ENCODE data around the gene MLLT10.
"Not testable (repeated sequence)": the region's sequence is repeated elsewhere in the genome, so short reads cannot be mapped to it uniquely, and the experiment has no call there.

MLLT10 gene

GRCh38 chr10:21588159-21588558, 54.1 kb downstream of the MLLT10 start:
- DNase-seq: not testable (repeated sequence)

DNA sequence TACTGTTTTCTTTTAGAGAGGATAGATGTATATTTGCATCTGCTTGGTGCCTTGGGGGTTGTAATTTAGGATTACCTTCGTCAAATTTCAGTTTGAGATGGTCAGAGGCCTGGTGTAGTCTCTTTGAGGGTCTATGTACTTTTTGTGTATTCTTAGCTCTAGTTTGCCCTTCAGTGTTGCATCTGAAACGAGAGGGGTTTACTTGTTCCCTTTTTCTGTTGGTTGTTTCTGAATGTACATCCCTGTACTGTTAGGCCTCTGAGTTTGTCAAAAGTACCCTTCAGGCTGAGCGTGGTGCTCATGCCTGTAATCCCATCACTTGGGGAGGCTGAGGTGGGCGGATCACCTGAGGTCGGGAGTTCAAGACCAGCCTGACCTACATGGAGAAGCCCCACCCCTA, 60.0 kb downstream of the MLLT10 start:
- no peak for DNase-seq

DNA sequence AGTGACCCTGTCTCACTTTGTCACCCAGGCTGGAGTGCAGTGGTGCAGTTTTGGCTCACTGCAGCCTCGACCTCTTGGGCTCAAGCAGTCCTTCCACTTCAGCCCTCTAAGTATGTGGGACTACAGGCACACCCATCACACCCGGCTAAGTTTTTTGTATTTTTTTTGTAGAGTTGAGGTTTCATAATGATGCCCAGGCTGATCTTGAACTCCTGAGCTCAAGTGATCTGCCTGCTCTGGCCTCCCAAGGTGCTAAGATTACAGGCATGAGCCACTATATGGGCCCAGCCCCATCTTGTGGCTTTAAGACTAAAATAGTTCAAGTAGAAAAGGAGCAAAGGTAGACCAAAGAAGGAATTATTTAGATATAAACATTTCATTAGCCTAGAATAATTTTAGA, 65.5 kb downstream of the MLLT10 start:
- no peak for DNase-seq

DNA sequence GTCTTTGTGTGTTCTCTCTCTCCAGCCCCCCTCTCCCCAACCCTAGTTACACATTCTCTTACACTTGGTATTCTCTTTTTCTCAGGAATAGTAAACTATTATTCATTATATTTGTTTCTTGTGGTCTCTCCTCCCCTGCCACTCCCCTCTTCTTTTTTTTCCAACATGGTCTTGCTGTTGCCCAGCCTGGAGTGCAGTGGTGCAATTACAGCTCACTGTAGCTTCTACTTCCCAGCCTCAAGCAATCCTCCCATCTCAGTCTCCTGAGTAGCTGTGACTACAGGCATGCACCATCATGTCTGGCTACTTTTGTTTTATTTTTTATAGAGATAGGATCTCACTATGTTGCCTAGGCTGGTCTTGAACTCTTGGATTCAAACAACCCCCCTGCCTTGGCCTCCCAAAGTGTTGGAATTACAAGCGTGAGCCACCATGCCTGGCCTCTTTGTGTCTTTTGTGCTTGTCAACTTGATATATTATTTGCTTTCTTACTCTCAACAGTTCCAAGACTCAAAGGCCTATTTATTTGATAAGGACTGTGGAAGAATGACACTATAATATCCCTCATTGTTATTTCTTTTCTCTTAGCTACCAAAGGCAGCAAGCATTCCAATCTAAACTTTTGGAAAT, 66.9 kb downstream of the MLLT10 start:
- no peak for DNase-seq

GRCh38 chr10:21602313-21602712, 68.3 kb downstream of the MLLT10 start:
- no peak for DNase-seq

DNA sequence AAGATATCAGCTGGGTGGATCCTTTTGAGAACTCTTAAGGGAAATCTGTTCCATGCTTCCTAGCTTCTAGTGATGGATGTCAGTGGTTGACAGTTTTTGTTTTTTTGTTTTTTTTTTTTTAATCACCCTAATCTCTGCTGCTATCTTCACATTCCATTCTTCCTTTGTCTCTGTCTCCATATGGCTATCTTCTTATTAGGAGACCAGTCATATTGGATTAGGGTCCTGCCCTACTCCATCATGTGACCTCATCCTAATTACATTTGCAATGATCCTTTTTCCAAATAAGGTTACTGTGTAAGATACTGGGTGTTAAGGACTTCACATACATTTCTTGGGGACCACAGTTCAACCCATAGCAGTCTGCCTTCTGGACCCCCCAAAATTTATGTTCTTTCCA, 69.7 kb downstream of the MLLT10 start:
- DNase-seq: no peak

DNA sequence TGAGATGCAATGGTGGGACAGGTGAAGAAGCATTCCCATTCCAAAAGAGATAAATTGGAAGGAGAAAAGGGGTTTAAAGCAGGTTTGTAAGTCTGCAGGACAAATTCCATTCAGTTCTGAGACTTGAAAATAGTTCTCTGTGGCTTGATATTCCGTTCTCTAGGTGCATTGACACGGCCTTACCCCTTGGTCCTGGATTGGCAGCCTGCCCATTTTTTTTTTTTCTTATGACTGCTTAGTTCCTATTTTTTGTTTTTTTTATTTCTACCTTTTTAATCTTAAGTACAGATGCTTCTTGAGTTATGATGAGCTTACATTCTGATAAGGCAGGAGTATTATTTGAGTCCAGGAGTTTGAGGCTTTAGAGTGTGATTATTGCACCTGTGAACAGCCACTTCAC, 70.6 kb downstream of the MLLT10 start:
- DNase-seq: no peak

DNA sequence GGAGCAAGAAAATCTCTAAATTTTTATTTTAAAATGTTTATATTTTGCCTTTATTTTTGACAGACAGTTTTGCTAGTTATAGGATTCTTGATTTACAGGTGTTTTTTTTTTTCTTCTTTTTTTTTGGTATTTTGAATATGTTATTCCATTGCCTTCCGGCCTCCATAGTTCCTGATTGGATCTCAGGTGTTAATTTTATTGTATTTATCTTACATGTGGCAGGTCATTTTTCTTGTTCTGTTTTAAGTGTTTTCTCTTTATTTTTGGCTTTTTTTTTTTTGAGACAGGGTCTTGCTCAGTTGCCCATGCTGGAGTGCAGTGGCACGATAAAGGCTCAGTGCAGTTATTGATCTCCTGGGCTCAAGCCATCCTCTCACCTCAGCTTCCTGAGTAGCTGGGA, 73.9 kb downstream of the MLLT10 start:
- no peak for DNase-seq

GRCh38 chr10:21614000-21614399, 80.0 kb downstream of the MLLT10 start:
- no peak for DNase-seq

GRCh38 chr10:21617267-21617666, 83.2 kb downstream of the MLLT10 start:
- no peak for DNase-seq

GRCh38 chr10:21623291-21623690, 89.3 kb downstream of the MLLT10 start:
- no peak for DNase-seq

DNA sequence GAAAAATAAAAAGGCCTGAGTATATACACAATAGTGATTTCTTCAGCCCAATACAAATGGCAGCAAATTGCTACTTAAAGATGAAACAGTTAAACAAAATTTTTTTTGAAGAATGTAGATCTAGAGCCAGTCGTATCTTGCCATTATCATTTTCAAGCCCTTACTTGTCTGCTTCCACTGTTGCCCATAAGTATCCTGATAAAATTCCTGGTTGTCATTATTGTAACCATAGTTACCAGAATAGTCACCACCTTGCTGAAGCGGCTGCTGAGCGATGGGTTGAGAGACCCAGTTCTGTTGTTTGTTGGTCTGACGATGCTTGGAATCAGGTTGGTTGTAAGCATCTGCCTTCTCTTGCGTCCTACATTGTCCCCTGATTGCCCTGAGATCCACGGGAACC, 90.4 kb downstream of the MLLT10 start:
- not testable (repeated sequence) for DNase-seq

- DNase-seq: no peak
Measured at GRCh38 chr10:21624951-21625350, 90.9 kb downstream of the MLLT10 start.

DNA sequence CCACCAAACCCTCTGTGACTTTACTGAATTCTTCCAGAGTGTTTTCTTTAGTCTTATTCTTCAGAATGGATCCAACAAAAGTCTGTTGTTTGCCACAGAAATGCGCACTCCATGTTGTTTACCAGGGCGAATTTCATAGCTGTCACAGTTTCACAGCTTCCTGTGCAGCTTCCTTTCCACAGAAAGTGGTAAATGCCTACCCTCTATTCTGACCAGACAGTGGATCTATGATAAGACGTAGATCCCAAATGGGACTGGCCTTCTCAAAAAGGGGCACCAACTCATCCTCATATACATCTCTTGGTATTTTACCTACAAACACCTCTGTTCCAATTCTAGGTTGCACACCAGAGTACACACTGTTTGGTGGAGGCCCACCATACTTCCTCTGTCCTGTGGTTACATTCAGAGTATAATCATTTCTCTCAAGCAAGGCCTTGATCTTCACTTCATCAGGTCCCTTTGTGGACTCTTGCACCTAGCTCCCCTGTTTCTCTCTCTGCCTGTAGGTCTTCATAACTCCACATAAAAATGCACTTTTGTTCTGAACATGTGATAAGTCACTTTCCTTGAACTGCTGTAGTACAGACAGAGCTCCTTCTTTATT, 91.7 kb downstream of the MLLT10 start:
- no peak for DNase-seq

- no peak for DNase-seq
Measured at GRCh38 chr10:21626457-21627161, 92.6 kb downstream of the MLLT10 start.

DNA sequence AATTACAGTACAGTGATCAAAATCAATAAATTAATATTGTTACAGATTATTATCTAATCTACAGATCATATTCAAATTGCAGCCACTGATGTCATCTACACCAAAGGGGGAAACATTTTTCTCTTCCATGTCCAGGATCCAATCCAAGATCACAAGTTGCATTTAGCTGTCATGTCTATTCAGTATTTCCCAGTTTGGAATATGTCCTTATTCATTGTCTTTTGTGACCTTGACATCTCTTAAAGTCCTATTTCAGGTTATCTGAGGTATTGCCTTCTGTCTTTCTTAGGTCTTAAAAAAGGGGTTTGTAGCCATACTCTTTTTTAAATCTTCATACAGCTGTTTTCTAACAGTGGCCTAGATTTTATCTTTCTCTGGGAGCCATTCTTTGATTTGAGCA, 93.3 kb downstream of the MLLT10 start:
- no peak for DNase-seq

- DNase-seq: no peak
Measured at GRCh38 chr10:21628023-21628422, 94.0 kb downstream of the MLLT10 start.

DNA sequence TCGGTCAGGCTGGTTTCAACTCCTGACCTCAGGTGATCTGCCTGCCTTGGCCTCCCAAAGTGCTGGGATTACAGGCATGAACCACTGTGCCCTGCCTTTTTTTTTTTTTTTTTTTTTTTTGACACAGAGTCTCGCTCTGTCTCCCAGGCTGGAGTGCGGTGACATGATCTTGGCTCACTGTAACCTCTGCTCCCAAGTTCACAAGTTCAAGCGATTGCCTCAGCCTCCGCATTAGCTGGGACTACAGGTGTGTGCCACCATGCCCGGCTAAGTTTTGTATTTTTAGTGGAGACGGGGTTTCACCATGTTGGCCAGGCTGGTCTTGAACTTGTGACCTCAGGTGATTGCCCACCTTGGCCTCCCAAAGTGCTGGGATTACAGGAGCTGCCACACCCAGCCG, 94.6 kb downstream of the MLLT10 start:
- DNase-seq: not testable (repeated sequence)

DNA sequence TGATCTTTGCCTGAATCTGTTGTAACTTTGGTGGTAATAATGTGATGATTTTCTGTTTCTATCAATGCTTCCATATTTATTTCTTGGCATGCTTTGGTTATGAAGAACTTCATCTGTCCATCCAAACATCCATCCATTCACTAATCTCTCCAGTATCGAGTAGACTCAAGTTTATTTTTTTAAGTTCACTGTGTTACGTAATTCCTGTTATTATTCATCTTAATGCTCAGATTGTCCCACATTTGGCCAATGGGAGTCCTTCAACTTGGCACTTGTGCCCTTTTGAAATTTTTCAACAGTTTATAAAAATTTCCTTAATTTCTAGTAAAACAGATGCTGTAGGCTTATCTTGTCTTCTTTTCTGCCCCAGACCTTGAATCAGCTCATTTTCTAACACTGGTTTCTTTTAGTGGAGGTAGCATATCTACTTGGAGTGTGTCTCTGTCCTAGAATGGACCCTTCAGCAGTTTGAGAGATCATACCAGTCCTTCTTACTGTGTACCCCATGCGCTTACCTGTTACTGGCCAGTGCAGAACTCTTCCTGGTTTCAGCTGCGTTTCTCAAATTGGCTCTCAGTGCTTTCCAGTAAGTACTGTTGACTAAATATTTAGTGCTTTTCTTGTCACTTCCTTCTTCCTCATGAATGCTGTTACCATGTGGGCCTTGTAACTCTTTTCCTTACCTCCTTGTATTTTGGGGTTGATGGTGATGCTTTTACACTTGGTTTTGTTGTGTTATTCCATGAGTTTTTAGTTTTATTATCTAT, 100.8 kb downstream of the MLLT10 start:
- no peak for DNase-seq

DNA sequence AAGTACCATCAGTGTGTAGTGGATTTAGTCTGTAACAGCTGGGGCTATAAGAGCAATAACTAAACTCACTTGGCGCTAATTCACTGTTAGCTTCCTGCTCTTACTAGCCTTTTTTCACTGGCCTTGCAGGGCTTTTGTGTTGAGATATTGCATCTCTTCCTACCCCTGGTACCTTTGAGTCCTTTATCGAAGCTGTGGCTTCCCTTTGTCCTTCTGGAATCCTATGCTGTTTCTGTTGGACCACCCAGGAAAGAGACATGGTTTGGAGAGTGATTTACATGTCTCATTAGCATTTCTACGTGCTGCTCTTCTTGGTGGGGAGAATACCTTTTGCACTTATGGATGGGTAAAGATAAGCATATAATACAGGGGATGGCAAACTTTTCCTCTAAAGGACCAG, 103.8 kb downstream of the MLLT10 start:
- DNase-seq: no peak

DNA sequence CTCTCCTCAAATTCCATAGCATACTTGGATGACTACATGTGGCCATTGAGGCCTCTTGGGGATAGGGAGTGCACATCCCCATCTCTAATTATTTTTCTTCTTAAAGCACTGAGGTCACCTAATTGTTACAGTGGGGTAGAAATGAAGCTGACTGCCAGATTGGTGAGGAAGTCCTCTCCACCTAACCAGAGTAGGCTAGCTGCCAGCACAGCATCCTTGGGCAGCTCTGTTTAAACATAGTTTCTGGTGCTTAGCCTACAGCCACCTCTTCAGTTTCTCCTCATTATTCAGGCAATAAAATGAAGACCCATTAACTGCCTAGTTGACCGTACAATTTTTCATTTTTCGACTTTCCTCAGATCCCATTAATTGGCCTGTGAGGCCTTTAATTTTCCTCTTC, 104.6 kb downstream of the MLLT10 start:
- DNase-seq: no peak

DNA sequence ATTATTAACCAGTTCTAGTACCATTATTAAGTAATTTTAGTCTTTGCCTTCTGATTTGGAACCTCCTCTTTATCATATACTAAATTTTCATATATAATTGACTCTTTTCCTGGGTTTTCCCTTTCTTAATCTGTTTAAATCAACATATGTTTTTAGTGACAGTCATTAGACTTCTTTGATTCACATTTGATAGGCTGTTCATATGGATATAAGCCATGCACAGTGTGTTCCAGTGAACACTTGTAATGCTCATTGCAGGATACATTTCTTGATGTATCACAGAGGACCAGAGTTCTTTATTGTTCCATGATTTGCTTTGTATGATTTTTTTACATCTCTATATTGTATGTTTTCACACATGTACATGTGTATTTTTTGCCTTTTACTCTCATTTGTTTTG, 114.0 kb downstream of the MLLT10 start:
- DNase-seq: no peak

DNA sequence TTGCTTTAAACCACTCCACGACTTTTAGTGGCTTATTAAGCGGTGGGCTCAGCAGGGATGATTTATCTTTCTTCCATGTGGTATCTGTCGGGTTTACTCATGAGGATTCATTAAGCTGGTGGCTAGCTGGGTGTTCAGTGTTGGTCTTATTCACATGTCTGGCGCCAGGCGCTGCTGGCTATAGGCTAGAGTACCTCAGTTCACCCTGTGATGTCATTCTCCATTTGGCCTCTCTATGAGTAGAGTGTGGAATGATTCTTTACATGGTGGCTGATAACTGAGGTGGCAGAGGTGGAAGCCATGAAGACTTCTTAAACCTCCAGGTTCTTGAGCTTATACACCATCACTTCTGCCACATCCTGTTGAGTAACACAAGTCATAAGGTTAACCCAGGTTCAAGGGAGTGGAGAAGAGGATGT, 115.4 kb downstream of the MLLT10 start:
- no peak for DNase-seq

- DNase-seq: no peak
Measured at GRCh38 chr10:21650353-21650752, 116.3 kb downstream of the MLLT10 start.

Data from activated CD4-positive, alpha-beta T cell treated with anti-CD3 and anti-CD28 coated beads for 1 hour (primary cell).